HG03432 (cell line): Measurements from ENCODE around the gene PIM3.

Experiments used
- ATAC-seq: cut with Tn5 transposase; IDR thresholded peaks from one replicate; pipeline ENCODE4 v1.9.1; 2021; ENCODE audit warnings: mild to moderate bottlenecking, moderate library complexity; ENCODE audit not compliant: unreplicated experiment

PIM3 gene

GRCh38 chr22:49966041-49966773 is 5.6 kb downstream of the PIM3 start:
- no peak for ATAC-seq

- no peak for ATAC-seq
Observed at GRCh38 chr22:49966774-49967705, 6.5 kb downstream of the PIM3 start.

GRCh38 chr22:49967706-49968208 is 7.2 kb downstream of the PIM3 start:
- no peak for ATAC-seq

GRCh38 chr22:49968313-49968830 is 7.8 kb downstream of the PIM3 start:
- no peak for ATAC-seq

GRCh38 chr22:49968831-49969661 is 8.5 kb downstream of the PIM3 start:
- no peak for ATAC-seq

- ATAC-seq = no peak
Observed at GRCh38 chr22:49969751-49970527, 9.4 kb downstream of the PIM3 start.

GRCh38 chr22:49970528-49971231 is 10.1 kb downstream of the PIM3 start:
- peak; percentile 66 for ATAC-seq

- ATAC-seq = peak; percentile 20
Observed at GRCh38 chr22:49971232-49972162, 10.9 kb downstream of the PIM3 start.

GRCh38 chr22:49972163-49973017 is 11.8 kb downstream of the PIM3 start:
- no peak for ATAC-seq

GRCh38 chr22:49973018-49973961 is 12.7 kb downstream of the PIM3 start:
- no peak for ATAC-seq

GRCh38 chr22:49975543-49976389 is 15.2 kb downstream of the PIM3 start:
- ATAC-seq = no peak

- ATAC-seq = no peak
Observed at GRCh38 chr22:49976439-49977175, 16.0 kb downstream of the PIM3 start.

- no peak for ATAC-seq
Observed at GRCh38 chr22:49977578-49977977, 17.0 kb downstream of the PIM3 start.

- ATAC-seq = no peak
Observed at GRCh38 chr22:49979587-49980264, 19.2 kb downstream of the PIM3 start.
